Measurements from ENCODE around the gene ADGRL3.

Gene ADGRL3

GRCh38 chr4:61440321-61440720 is 240.2 kb downstream of the ADGRL3 start:
- Histone ChIP-seq H3K9ac (ENCODE audit: low read depth, low read length) (no peak overlapping the region), H3K79me2 (ENCODE audit: insufficient read depth, low read length) (no peaks in the 10 kb centered on the region), H4K20me1 (ENCODE audit: insufficient read depth, low read length) (no peaks in the 10 kb centered on the region), H3K27me3 (ENCODE audit: insufficient read depth, low read length, poor library complexity) (no peaks in the 10 kb centered on the region), H3K4me2 (ENCODE audit: insufficient read depth, low read length) (no peak overlapping the region), H3K4me3 (ENCODE audit: low read depth in 1 of 2, low read length in 2 of 2) (no peak overlapping the region), H3K36me3 (ENCODE audit: insufficient read depth, low read length) (no peaks in the 10 kb centered on the region), H3K9me3 (ENCODE audit: insufficient read depth, low read length, severe bottlenecking) (no peaks in the 10 kb centered on the region), H3K27ac (ENCODE audit: low read length) (no peak overlapping the region), H2AFZ (ENCODE audit: low read depth, low read length) (no peak overlapping the region), H3K4me1 (ENCODE audit: insufficient read depth, low read length) (no peaks in the 10 kb centered on the region)
- ATAC-seq (ENCODE audit: insufficient read depth, low read depth) (no peak), DNase-seq (no peak)
- TF ChIP-seq CTCF (IDR thresholded peaks at IDR 0.05; ENCODE audit: borderline replicate concordance, extremely low read depth, low read length, poor library complexity, severe bottlenecking): no peak
- TF ChIP-seq EZH2 (IDR thresholded peaks at IDR 0.05; ENCODE audit: borderline replicate concordance, low read depth, low read length, severe bottlenecking): no peak

DNA sequence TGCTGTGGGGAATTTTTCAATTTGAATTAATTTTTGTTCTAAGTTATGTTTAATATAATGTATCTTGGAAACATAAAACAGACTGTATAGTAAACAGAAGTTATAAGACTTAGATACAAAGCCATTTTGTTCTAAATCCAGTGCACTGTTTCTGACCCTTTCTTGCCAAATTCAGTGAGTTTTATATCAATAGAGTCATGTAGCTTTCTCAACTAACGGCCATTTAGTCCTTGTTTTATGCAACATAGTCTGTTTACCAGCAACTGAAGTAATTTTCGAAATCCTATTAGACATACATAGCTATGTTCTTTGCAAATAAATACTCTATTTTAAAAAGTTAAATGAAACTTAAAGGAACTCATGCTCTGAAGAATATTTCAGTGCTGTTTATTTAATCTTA is 242.8 kb downstream of the ADGRL3 start:
- no peaks in the 10 kb centered on the region for H3K9me3 ChIP-seq (ENCODE audit: insufficient read depth, low read length, severe bottlenecking)
- no peak for TF ChIP-seq EZH2 (IDR thresholded peaks at IDR 0.05; ENCODE audit: borderline replicate concordance, low read depth, low read length, severe bottlenecking)
- no peak for TF ChIP-seq CTCF (IDR thresholded peaks at IDR 0.05; ENCODE audit: borderline replicate concordance, extremely low read depth, low read length, poor library complexity, severe bottlenecking)
- H3K4me3 ChIP-seq (ENCODE audit: low read depth in 1 of 2, low read length in 2 of 2): no peak overlapping the region
- no peak overlapping the region for H2AFZ ChIP-seq (ENCODE audit: low read depth, low read length)
- no peaks in the 10 kb centered on the region for H3K27me3 ChIP-seq (ENCODE audit: insufficient read depth, low read length, poor library complexity)
- H3K27ac ChIP-seq (ENCODE audit: low read length): no peak overlapping the region
- H3K9ac ChIP-seq (ENCODE audit: low read depth, low read length): no peak overlapping the region
- H3K36me3 ChIP-seq (ENCODE audit: insufficient read depth, low read length): no peaks in the 10 kb centered on the region
- ATAC-seq (ENCODE audit: insufficient read depth, low read depth) (no peak), DNase-seq (no peak)
- H3K4me1 ChIP-seq (ENCODE audit: insufficient read depth, low read length): no peaks in the 10 kb centered on the region
- no peak overlapping the region for H3K4me2 ChIP-seq (ENCODE audit: insufficient read depth, low read length)
- no peaks in the 10 kb centered on the region for H4K20me1 ChIP-seq (ENCODE audit: insufficient read depth, low read length)
- H3K79me2 ChIP-seq (ENCODE audit: insufficient read depth, low read length): no peaks in the 10 kb centered on the region

DNA sequence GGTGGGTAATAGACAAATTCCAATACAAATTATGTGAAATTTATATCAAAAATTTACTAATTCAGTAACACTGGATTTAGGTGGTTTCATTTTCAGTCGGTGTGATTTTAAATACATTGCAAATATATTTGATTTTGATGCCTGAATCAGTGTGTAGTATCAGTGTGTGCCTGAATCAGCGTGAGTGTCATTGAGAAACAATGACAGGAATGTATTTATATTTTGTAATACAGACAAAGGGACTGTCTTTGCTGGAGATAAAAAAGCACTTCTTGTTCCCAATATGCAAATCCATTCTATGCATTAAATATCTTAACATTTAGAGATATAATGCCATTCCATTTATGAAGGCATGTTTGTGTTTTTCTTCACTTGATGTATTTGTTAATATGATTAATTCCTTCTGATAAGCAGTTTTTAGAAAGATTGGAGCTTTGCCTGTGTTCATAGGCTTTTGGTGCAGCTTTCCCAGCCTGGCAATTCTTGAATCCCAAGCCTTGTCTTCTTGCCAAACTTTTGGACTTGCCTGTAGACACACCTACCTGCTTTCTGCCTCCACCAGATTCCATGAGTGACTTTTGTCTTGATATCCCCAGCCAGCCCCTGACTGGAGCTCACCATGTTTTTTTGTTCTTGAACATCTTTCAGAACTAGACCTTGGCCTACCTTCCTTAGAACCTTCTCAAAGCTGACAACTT is 243.8 kb downstream of the ADGRL3 start:
- Histone ChIP-seq H3K9ac (ENCODE audit: low read depth, low read length) (no peak overlapping the region), H3K4me3 (ENCODE audit: low read depth in 1 of 2, low read length in 2 of 2) (no peak overlapping the region), H3K4me2 (ENCODE audit: insufficient read depth, low read length) (no peak overlapping the region), H3K36me3 (ENCODE audit: insufficient read depth, low read length) (no peaks in the 10 kb centered on the region), H3K79me2 (ENCODE audit: insufficient read depth, low read length) (no peaks in the 10 kb centered on the region), H3K27me3 (ENCODE audit: insufficient read depth, low read length, poor library complexity) (no peaks in the 10 kb centered on the region), H3K9me3 (ENCODE audit: insufficient read depth, low read length, severe bottlenecking) (no peaks in the 10 kb centered on the region), H3K4me1 (ENCODE audit: insufficient read depth, low read length) (no peaks in the 10 kb centered on the region), H2AFZ (ENCODE audit: low read depth, low read length) (no peak overlapping the region), H3K27ac (ENCODE audit: low read length) (no peak overlapping the region), H4K20me1 (ENCODE audit: insufficient read depth, low read length) (no peaks in the 10 kb centered on the region)
- TF ChIP-seq EZH2 (IDR thresholded peaks at IDR 0.05; ENCODE audit: borderline replicate concordance, low read depth, low read length, severe bottlenecking) (no peak), CTCF (IDR thresholded peaks at IDR 0.05; ENCODE audit: borderline replicate concordance, extremely low read depth, low read length, poor library complexity, severe bottlenecking) (no peak)
- no peak for ATAC-seq (ENCODE audit: insufficient read depth, low read depth)
- no peak for DNase-seq
